Cardiac fibroblast (primary cell): ENCODE measurements around the gene TRPM3.

Source experiments
- DNase-seq, 2 donors: peaks; one replicate each; pipeline versions ENCODE4 v3.0.0 to v3.0.0-alpha.2; 2010; ENCODE audit warnings: low read depth in 2 of 2
- H3K4me3 ChIP-seq, 2 donors: replicated peaks in 1 of 2; 1 replicate in 1 of 2; 2 replicates in 1 of 2; pipeline ENCODE4 v1.5.1; 2011; ENCODE audit warnings: low read depth in 2 of 2, low read length in 2 of 2, mild to moderate bottlenecking in 2 of 2, moderate library complexity in 1 of 2
- TF ChIP-seq, protein P1 (sequence below): IDR thresholded peaks from one replicate; pipeline ENCODE4 v1.5.1; 2011; ENCODE audit warnings: low read depth, mild to moderate bottlenecking, low read length, inconsistent platforms

The TRPM3 gene

GRCh38 chr9:70949239-70949638 lies 172.2 kb downstream of the TRPM3 start:
- no peak overlapping the region for H3K4me3 ChIP-seq
- TF ChIP-seq, protein P1, sequence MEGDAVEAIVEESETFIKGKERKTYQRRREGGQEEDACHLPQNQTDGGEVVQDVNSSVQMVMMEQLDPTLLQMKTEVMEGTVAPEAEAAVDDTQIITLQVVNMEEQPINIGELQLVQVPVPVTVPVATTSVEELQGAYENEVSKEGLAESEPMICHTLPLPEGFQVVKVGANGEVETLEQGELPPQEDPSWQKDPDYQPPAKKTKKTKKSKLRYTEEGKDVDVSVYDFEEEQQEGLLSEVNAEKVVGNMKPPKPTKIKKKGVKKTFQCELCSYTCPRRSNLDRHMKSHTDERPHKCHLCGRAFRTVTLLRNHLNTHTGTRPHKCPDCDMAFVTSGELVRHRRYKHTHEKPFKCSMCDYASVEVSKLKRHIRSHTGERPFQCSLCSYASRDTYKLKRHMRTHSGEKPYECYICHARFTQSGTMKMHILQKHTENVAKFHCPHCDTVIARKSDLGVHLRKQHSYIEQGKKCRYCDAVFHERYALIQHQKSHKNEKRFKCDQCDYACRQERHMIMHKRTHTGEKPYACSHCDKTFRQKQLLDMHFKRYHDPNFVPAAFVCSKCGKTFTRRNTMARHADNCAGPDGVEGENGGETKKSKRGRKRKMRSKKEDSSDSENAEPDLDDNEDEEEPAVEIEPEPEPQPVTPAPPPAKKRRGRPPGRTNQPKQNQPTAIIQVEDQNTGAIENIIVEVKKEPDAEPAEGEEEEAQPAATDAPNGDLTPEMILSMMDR, result no peak
- DNase-seq, result no peak

DNA sequence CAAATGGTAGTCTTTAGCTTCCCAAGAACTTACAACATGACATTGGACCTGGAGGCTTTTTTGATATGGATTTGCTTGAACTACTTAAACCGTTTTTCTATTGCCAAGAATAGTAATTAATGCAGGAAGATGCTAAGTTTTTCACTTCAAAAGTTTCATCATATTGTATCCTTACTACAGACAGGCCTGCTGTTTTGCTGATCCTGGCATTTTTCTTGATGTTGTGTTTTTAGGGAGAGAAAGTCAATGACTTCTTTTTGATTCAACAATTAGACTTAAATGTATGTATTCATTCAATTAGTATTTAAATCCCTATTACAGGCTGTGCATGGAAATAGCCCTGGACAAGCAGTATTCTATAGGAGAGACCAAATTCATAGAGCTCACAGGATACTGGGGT lies 172.7 kb downstream of the TRPM3 start:
- no peak for DNase-seq
- no peak overlapping the region for H3K4me3 ChIP-seq
- TF ChIP-seq, protein P1, result no peak

- H3K4me3 ChIP-seq, result no peak overlapping the region
- TF ChIP-seq, protein P1, result no peak
- no peak for DNase-seq
Observed at GRCh38 chr9:70947511-70947910, 173.9 kb downstream of the TRPM3 start.

DNA sequence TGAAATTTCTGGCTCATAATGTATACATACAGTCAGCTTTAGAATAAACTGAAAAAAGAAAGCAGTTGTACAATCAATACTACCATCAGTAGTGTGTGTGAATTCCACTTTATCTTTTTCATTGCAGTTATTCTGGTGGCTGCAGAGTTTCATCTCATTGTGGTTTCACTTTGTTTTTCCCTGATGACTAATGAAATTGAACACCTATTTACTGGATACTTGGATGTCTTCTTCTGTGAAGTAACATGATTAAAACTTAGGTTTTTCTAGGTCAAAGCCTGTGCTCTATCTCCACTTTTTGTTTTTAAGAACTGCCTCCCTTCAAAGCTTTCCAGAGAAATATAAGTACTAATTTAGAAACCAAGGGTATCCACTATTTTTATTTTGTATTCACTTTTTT lies 174.3 kb downstream of the TRPM3 start:
- peak in 1 of 2 donors; percentile 14 for DNase-seq
- H3K4me3 ChIP-seq, result no peak overlapping the region
- TF ChIP-seq, protein P1, result no peak

DNA sequence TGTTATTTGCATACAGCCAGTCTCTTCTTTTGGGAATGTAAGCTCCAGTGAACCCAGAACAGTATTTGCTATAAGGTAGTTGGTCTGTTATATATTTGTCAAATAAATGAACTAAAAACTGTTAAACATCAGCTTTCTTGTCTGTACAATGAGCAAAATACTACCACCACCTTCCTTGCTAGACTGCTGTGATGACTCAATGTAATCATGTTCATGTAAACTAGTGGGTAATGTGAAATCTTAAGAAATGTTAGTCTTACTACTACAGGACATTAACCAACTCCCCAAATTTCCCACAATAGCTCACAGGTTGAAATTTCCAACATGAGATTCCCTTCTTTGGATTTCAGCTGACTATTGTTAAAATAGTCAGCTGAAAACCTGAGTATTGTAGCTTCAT lies 176.1 kb downstream of the TRPM3 start:
- TF ChIP-seq, protein P1, result no peak
- no peak for DNase-seq
- no peak overlapping the region for H3K4me3 ChIP-seq

GRCh38 chr9:70941191-70941590 lies 180.2 kb downstream of the TRPM3 start:
- DNase-seq, result no peak
- no peak overlapping the region for H3K4me3 ChIP-seq
- TF ChIP-seq, protein P1, result no peak

- TF ChIP-seq, protein P1, result no peak
- H3K4me3 ChIP-seq, result no peak overlapping the region
- no peak for DNase-seq
Observed at GRCh38 chr9:70940605-70941004, 180.8 kb downstream of the TRPM3 start.
